Epithelial cell of esophagus (primary cell): ENCODE results near the gene GPBP1L1.

Source experiments
- DNase-seq: peaks from one replicate; pipeline ENCODE4 v3.0.0; 2010; ENCODE audit warnings: low read depth
- H3K4me3 ChIP-seq: 2 replicates; pipeline ENCODE4 v1.5.1; 2011; ENCODE audit warnings: mild to moderate bottlenecking, low read length, control low read depth
- CTCF ChIP-seq: IDR thresholded peaks from 2 replicates; pipeline ENCODE4 v1.5.1; 2011; ENCODE audit warnings: low read depth, mild to moderate bottlenecking, low read length, control low read depth, inconsistent platforms; ENCODE audit not compliant: insufficient read depth; ENCODE audit errors: missing control alignments

The GPBP1L1 gene

GRCh38 chr1:45621501-45621836, 64.9 kb downstream of the GPBP1L1 start:
- no peak for DNase-seq
- no peak for TF ChIP-seq CTCF
- H3K4me3 ChIP-seq: no peak overlapping the region

- DNase-seq: no peak
- no peak overlapping the region for H3K4me3 ChIP-seq
- no peak for TF ChIP-seq CTCF
Observed at GRCh38 chr1:45620588-45621500, 65.5 kb downstream of the GPBP1L1 start.

- no peak for TF ChIP-seq CTCF
- no peak for DNase-seq
- no peak overlapping the region for H3K4me3 ChIP-seq
Observed at GRCh38 chr1:45619149-45619921, 67.0 kb downstream of the GPBP1L1 start.

- H3K4me3 ChIP-seq: no peak overlapping the region
- TF ChIP-seq CTCF: no peak
- DNase-seq: peak; percentile 27
Observed at GRCh38 chr1:45617618-45618017, 68.7 kb downstream of the GPBP1L1 start.

GRCh38 chr1:45615885-45616284, 70.4 kb downstream of the GPBP1L1 start:
- no peak for TF ChIP-seq CTCF
- DNase-seq: no peak
- H3K4me3 ChIP-seq: no peak overlapping the region

- no peak overlapping the region for H3K4me3 ChIP-seq
- no peak for TF ChIP-seq CTCF
Observed at GRCh38 chr1:45612941-45613579, 73.3 kb downstream of the GPBP1L1 start.

More at GRCh38 chr1:45612941-45613579, 73.3 kb downstream of the GPBP1L1 start:
- peak; percentile 90 for DNase-seq
